Hematopoietic multipotent progenitor cell treated with erythropoietin and hydrocortisone succinate and interleukin-3 and kit ligand, for 8 days (in vitro differentiated cells): ENCODE data around the gene SMIM7.
"Not testable (repeated sequence)": the region's sequence is repeated elsewhere in the genome, so short reads cannot be mapped to it uniquely, and the experiment has no call there.

Experiments
- DNase-seq: peaks from one replicate; pipeline ENCODE4 v3.0.0-alpha.2; 2015

SMIM7 gene

DNA sequence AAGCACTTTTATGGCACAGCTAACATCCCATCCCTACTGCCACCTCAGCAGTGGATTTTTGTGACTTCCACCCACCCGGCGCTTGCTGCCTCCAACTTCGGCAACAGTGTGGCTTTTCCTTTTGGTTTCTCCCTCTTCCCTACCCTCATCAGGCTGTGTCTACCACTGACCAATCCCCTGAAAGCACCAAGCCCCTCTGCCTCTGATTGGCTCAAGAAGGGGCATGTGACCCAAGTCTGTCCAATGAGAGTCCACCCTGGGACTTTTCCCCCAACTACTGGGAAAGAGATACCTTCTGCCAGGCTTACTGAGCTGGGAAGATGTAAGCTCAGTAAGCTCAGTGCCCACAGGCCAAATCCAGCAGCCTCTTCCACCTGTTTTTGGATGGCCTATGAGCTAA, 5.8 kb downstream of the SMIM7 start:
- DNase-seq = peak; percentile 32

DNA sequence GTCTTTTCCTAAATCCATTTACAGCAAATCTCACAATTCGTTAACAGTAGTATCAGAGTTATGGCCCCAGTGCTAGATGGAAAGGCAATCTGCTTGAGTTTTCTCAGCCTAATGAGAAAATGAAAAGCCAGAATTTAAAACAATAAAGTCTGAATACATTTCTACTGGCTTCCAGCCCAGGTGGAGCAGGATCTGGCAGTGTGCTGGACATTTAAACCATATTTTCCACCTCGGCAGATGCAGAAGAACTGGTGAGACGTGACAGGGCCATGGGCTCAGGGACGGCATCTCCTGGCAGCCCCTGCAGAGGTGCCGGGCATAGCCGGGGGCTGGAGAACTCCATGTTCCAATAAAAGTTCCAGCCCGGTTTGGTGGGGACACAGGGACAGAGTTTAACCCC, 7.1 kb downstream of the SMIM7 start:
- no peak for DNase-seq

DNA sequence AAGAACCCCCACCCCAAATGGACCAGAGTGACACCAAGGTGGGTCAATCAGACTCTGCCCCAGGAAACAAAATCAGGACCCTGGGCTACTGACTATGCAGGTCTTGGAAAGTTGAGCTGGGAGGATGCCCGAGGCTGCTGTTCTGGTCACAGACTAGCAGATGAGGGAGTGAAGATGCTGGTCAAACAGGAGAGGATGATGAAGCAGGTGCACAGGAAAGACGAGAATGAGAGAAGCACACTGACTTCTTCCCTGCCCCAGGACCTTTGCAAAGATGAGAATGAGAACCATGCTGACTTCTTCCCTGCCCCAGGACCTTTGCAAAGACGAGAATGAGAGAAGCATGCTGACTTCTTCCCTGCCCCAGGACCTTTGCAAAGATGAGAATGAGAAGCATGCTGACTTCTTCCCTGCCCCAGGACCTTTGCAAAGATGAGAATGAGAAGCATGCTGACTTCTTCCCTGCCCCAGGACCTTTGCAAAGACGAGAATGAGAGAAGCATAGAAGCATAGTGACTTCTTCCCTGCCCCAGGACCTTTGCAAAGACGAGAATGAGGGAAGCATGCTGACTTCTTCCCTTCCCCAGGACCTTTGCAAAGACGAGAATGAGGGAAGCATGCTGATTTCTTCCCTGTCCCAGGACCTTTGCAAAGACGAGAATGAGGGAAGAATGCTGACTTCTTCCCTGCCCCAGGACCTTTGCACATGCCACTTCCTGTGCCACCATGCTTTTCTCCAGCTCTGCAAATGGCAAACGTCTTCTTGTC, 8.3 kb downstream of the SMIM7 start:
- DNase-seq = not testable (repeated sequence)

DNA sequence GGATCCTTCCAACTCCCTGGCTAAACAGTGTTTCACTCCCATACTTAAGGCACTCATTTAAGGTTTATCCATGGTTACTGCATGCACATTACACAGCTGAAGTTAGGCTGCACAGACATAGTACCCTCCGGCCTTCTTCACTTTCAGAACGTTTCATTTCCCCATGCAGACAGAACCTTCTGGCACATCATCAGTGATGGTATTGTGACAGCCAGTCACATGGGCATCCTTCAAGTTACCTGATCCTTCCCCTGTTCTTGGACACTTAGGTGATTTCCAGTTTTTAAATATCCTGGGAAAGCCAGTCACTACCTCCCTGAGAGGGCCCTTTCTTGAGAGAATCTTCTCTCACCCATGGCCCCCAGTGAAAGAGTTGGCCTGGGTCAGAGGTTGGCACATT, 9.1 kb downstream of the SMIM7 start:
- no peak for DNase-seq

DNA sequence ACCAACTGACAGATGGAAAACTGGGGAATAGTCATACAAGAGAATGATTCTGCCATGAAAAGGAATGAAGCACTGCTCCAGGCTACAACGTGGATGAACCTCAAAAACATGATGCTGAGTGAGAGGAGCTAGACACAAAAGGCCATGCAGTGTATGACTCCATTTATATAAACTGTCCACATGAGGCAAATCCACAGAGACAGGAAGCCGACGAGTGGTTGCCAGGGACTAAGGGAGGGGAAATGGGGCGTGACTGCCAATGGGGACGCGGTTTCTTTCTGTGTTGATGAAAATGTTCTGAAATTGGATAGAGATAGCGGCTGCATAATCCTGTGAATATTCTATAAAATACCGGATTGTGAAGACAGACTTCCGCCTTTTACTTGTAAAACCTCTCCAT, 10.2 kb downstream of the SMIM7 start:
- DNase-seq = no peak

DNA sequence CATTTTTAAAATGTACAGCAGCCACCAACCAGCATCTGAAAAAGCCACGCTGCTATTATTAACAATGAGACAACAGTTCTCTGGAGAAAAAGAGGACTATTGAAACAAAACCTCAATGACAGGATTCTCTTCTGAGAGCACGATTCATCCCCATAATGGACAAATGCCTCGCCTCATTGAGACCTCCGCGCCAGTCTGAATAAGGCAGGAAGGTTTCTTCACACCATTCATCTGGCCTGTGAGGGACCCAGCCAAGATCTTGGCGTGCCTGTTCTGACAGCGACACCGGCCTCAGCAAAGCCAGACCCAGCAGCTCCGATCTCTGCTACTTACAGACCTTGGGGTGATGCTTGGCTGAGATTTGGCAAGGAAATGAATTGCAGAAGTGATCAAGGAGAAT, 14.8 kb downstream of the SMIM7 start:
- DNase-seq = no peak

DNA sequence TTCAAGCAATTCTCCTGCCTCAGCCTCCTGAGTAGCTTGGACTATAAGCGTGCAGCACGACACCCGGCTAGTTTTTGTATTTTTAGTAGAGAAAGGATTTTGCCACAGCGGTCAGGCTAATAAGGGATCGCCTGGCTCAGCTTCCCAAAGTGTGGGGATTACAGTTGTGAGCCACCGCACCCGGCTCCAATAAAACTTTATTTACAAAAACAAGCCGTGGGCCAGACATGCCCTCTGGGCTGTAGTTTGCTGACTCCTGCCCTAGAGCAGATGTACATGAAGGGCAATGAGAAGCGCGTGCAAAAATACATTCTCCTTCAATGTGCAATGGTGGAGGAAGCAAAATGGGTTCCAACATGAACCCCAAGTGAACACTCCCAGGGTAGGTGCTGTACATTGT, 18.2 kb downstream of the SMIM7 start:
- DNase-seq = no peak

DNA sequence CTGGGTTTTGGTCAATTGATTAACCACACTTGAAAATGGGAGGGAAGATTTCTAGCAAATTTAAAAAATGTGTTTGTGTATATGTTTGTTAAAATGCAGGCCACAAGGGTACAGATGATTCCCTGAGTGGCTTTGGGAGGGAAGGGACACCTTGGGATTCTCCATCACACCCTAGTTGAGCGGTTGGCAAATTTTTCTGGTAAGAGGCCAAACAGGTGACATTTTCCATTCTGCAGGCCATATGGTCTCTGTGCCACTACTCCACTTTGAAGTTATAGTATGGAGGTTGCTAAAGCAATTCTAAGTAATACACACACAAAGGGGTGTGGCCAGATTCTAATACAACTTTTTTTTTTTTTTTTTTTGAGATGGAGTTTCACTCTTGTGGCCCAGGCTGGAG, 19.0 kb downstream of the SMIM7 start:
- DNase-seq = no peak

DNA sequence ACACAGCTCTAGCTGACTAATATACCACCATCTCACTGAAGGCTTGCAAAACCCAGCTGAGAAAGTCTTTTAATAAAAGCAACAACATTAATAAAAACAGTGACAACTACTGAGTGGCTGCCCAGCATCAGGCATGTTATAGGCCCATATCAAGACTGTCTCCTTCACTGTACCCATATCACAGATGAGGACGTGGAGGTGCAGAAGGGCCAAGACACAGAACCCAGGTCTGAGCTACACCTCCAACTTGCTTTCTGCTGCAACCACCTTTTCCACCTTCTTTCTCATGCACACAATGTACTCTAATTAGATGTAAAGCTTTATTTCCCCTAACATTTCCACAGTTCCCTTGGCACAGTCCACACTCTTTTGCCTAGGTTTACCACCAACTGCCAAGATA, 21.3 kb downstream of the SMIM7 start:
- DNase-seq = no peak

DNA sequence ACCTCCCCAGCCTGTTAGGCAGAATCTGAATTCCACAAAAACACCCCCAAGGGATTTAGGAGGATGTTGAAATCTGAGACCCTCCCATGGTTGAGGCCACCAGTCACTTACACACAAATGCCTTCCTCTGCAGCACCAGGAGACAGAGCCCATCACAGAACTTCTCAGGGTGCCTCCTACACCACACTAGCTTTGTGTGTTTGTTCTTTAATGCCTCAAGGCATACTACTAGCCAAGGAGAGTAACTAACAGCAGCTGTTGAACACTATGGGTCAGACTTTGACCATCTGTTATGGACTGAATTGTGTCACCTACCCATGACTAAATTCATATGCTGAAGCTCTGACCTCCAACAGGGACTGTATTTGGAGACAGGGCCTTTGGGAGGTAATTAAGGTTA, 22.4 kb downstream of the SMIM7 start:
- DNase-seq = no peak

DNA sequence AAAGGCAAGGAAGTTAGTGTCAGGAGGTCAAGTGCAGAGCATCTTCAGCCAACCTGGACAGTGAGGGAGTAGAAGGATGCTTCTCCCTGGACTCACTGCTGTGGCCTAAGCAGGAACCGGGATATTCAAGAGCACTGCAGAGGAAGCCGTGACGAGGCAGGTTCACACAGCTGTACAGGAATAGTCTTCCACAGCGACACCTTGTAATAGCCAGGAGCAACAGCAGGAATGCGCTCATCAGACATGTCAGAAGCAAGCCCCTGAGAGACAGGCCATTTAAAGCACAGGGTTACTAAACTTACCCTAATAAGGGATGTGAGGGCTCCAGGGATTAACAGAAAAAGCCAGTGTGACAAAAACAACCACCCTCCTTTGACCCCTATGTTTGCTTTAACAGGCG, 28.5 kb downstream of the SMIM7 start:
- DNase-seq = no peak

DNA sequence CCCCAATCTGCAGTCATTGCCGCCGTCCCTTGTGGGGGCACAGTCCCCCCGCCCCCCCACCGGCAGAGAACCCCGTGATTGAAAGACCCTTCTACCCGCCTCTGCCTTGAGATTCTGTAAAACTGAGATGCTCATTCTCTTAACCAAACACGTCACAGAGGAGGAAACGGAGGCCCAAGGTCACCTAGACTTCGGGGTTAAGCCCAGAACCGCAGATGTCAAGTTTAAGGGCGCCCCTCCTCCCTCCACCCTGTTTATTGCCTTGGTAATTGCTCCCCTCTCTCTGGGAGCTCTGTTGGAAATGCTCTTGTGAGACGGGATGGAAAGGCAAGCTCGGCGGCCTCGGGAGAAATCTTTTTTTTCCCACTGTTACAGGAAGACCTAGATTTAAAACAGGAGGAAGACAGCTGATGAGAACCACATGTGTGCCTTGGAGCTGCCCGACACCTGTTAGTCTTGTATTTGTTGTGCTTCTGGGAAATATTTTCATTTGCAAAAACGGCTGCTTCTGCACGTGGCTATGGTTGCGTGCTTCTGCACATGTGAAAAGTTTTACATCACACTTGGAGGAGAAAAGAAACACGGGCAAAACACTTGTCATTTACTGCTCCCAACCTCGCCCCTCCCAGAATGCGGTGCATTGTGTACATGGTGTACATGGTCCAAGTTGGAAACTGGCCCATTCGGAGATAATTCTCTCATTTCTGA, 30.8 kb downstream of the SMIM7 start:
- peak; percentile 65 for DNase-seq

DNA sequence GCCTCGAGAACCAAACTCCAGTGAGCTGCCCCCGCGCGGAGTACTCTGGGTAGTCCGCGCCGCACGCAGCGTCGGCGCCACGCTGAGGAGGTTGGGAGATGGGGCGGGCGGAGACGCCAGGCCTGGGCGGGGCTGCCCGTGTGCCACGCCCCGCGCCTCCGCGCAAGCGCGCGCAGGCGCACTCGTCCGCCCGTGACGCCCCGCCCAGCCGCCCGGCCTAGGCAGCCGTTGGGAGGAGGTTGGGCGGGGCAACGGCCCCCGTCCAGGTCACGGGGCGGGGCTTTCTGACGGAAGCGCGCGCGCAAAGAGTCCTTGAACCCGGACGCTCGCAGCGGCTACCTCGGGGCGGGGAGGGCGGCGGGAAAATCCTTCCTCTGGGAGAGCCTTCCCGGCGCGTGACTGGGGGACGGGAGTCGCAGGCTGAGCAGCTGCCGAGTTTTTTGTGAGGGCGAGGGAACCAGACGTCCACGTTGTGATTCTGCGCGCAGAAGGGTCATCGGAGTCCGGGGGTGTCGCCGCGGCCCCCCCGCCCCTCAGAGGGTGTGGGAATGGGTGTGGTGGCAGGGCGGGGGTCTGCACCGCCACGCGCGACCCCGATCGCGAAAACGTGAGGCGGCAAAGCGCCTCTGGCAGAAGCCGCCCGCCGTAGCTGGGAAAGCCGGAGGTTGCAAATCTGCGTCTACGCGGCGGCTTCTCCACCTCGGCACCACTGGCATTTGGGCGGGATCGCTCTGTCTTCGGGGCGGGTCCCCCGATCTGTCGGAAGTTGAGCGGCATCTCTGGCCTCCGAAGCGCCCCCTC, 31.6 kb downstream of the SMIM7 start, which contains the start of gene MED26:
Gene MED26, minus strand, starts transcription at position 22 of the 801 bp plus-strand sequence. CDS start 261 bp downstream, outside the sequence.
- peak; percentile 92 for DNase-seq

DNA sequence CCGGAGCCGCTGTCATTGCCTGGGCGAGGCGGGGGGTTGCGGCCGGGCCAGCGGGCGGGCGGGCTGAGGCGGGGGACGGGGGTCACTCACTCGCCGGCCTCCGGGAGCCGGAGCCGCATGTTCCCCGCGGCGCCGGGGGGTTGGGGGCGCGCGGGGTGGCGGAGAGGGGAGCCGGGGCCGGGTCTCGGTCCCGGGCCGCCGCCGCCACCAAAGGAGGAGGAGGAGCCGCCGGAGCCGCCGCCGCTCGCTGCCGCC, 32.1 kb downstream of the SMIM7 start:
- no peak for DNase-seq

DNA sequence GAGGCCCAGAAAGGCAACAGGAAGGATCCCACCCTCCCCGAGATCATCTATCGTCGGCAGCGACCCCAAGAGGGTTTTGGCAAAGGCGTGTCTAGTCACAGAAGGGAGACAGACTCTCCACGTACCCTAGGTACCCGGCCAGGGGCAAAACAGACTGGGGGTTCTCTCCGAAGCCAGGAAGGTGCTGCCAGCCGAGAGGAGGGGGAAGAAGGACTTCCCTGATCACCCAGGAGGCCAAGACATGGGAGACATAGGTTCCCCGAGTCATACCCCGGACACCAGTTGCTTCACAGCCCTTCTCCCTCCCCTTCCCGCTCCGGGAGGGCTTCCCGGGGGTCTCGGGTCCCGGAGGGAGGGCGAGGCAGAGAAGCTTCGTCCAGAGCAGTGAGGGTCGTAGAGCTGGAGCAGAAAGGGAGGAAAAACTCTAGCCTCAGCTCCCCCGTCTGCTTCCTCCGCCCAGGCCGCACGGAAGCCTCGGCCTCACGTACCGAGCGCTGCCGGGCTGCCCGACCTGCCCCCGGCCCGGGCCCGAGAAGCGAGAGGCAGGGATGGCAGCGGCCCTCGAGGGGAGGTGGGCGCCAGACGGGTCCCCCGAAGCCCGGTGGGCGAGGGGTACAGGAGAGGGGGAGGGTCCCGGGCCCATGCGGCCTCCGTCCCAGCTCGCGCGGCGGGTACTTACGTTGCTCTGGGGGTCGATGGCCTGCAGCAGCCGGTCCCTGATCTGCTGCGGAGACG, 32.6 kb downstream of the SMIM7 start:
- peak; percentile 35 for DNase-seq

DNA sequence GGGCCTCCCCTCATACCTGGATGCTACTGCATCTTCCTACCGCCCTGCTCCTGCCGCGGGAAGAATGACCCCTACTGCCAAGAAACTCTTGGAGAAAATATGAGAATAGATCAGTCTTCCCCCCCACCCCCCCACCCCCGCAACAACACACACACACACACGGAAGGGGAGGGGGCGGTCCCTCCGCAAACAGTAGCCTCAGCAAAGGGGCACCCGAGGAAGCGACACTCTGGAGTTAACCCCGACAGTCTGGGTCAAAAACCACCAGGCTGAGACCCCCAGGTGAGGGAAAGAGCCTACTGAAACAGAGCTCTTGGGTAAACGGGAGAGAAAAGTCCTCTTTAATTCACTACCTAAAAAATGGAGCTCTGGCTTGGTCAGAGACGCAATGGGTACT, 33.1 kb downstream of the SMIM7 start:
- DNase-seq = no peak

DNA sequence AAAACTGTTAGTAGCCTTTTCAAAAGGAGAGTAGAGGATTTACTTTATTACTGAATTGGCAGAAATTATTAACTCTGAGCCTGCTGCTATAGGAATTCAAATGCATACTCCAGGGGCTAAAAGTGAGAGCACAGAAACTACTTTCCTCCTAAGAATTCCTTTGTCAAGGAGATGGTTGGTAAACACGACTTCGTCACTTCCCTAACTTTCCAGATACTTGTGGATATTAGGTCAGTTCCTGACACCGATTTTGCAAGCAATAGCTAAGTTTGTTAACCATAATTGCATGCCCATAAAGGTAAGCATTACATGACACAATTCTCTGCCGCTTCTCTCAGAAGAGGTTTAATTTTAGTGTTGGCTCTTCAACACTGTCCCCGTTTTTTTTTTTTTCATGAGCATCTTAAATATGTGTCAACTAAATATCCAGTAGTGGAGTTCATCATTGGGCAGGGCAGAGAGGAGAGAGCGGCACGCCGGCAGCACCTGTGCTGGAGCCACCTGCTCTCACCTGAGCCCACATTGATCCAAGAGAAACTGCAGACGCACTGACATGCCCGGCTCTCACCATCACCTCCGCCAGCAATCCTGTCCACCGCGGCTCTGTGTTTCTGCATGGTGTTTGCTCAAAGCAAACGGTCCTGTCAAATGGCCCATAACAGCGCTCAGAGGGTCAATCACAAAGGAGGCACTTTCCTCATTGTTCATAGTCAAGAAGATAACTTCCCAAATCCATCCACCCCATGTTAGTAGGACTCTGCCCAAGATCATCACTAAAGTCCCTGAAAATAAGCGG, 34.6 kb downstream of the SMIM7 start:
- no peak for DNase-seq

DNA sequence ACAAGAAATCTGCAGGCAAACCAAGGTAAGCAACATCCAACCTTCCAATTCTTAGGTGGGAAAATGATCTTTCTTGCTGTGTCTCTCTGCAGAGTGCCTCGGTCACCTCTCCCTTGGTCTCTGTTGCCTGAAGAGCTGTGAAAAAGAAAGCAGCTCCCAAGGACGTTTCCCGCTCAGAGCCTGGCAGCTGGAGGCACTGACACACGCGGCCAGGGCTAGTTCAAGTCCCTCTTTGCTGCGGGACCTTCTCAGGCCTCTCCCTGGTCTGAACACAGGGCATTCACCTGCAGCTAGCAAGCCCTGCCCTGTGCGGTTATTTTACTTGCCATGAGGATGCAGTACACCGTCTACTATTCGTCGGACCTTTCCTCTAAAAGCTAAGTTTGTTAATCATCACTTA, 35.7 kb downstream of the SMIM7 start:
- DNase-seq = no peak

DNA sequence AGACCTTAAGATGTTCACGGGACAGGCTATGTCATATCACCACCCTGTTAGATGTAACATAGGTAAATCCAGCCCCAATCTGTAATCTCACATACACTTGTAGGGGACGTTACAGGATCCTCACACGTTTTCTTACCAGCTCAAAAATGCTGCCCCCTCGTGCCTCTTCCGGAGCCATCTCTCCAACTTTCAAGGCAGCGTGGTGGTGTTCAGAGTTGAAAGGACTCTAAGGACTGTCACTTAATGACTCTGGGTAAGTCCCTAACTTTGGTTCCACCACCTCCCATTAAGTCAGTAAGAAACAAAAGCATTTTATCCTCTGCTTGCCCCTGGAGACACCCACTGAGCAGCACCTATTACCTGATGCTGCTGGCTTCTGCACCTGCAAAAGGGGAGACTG, 36.4 kb downstream of the SMIM7 start:
- DNase-seq = no peak

DNA sequence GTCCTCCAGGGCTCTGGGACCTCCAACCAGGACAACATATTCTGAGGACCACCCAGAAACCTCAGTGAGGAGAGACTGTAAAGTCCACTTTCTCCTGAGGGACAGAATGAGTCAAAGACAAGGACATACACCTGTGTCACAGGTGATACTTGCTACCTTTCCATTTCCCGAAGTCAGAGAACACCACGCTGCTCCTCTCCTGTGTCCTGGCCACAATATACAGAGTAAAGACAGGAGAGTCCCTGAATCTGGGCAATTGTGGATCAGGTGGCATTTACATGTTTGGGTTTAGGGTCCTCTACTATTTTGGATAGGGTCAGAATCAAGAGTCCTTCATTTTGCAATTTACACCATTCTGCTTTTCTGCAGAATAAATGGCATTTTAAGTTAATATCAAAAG, 36.9 kb downstream of the SMIM7 start:
- DNase-seq = no peak

DNA sequence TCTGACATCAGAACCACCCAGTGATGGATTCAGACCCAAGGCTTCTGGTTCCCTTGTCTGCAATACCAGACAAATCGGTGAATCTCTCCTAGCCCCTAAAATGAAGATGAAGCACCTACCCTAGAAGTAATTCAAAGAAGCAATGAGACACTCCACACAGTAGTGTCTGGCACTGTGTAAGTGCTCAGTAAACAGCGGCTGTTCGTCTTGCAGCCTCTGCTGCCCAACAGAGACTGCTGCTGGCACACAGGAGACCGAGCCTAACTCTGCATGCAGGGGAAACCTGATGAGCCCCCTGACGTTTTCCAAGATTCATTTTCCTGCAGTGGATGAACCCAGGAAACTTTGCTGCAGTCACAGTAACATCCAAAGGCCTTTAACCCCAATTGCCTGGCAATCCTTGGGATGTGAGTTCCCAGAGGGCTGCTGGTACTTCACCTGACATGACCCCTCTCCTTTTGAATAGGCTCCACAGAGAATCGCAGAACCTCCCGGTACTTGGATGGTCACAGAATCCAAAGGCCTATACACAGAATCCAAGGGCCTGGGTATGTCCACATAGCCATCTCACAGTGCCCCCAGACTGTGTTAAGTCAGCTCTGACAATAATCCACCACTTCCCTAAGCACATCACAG, 38.7 kb downstream of the SMIM7 start:
- no peak for DNase-seq

DNA sequence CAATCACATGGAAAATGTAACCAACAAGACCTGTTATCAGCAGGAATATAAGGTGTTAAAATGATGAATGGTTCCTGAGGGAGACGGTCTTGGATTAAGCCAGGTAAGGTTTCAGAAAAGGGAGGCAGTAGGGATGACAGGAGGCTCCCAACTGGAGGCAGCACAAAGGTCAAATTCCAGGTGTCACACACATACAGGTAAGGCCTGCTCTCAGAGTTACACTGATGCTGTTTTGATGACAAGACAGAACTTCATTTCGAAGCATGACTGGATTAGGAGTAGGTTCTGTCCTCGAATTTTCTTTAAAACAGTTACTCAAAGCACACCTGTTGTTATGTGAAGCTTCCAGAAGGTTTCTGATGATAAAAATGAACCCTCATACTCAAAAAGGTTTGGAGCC, 39.4 kb downstream of the SMIM7 start:
- no peak for DNase-seq
